Activated CD4-positive, alpha-beta T cell treated with anti-CD3 and anti-CD28 coated beads, Interleukin-2, Interleukin-6, amounts not matched to agents 100 ng/mL and 50 ng/mL, durations not matched to agents 16 hours and 8 hours (primary cell): ENCODE data around the gene NRXN2.

Experiments
- DNase-seq: peaks from one replicate; pipeline ENCODE4 v3.0.0-alpha.2; 2020

NRXN2 gene

DNA sequence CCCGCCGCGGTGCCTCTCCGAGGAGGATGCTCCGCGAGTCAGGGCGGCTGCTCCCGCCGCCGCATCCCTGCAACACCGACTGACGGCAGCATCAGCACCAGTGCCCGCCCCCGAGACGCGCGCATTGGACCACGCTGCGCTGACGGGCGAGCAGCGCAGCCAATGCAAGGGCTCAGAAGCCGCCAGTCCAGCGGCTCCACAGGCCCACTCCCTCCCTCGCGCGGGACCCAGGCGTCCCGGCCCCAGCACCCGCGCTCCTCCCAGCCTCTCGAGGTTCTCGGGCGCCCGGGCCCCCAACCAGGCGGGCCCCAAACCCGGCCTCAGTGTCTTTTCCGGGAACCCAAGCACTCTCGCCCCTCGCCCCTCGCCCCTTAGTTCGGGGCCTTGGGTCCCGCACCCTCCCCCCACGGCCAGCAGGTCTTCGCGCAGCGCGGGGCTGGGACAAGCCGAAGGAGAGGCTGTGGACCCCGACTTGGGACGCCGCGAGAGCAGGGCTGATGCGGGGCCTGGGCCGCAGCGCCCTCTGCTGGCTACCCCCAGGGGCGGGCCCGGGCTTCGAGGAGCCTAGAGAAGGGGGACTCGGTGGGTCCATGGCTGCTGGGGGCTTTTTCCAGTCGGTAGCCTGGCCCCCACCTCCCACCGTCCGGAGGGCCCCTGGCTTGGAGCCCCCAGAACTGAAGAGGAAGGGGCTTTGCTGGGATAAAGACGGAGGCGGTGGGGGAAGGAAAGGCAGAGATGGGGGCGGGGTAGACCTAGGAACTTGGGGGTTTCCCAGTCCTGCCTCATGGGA is at the start of gene NRXN2:
TSS of gene NRXN2 (minus strand) at position 81 of the 790 bp plus-strand sequence. CDS start 9,498 bp downstream, outside the sequence.
- peak; percentile 92 for DNase-seq

DNA sequence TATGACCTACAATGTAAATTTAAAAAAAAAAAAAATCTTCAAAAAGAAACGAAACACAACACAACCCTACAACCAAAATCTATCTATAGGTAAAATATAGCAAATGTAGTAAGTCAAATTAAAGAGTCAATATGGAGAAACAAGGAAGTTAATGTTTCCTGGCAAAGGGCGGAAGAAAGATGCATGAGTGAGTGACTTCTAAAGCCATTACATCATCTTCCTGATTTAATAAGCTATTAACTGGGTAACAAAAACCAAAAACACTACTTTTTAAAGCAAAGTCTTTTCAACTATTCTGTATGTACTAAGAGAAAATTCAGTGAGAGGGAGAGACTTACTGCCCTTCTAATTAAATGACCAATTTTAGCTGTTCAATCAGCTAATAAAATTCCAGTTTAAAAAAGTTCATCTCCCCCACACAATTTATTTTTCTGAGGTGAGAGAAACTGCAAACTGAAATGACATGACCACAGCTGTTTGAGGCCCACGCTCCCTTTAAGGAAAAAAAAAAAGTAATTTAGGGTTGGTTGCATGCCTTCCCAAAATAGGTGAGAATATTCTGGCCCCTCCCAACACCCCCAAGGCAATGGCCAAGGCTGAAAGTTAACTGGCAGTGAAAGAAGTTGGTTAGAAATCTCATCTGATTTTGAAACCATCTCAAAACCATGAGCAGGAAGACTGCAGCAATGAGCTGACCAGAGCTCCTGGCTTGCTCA is 49.5 kb upstream of the NRXN2 start:
- no peak for DNase-seq

GRCh38 chr11:64771861-64772260 is 48.9 kb upstream of the NRXN2 start:
- no peak for DNase-seq

GRCh38 chr11:64770120-64770519 is 47.1 kb upstream of the NRXN2 start:
- no peak for DNase-seq

- DNase-seq, result no peak
Measured at GRCh38 chr11:64769283-64769682, 46.3 kb upstream of the NRXN2 start.

GRCh38 chr11:64768300-64768694 is 45.3 kb upstream of the NRXN2 start:
- DNase-seq, result no peak

DNA sequence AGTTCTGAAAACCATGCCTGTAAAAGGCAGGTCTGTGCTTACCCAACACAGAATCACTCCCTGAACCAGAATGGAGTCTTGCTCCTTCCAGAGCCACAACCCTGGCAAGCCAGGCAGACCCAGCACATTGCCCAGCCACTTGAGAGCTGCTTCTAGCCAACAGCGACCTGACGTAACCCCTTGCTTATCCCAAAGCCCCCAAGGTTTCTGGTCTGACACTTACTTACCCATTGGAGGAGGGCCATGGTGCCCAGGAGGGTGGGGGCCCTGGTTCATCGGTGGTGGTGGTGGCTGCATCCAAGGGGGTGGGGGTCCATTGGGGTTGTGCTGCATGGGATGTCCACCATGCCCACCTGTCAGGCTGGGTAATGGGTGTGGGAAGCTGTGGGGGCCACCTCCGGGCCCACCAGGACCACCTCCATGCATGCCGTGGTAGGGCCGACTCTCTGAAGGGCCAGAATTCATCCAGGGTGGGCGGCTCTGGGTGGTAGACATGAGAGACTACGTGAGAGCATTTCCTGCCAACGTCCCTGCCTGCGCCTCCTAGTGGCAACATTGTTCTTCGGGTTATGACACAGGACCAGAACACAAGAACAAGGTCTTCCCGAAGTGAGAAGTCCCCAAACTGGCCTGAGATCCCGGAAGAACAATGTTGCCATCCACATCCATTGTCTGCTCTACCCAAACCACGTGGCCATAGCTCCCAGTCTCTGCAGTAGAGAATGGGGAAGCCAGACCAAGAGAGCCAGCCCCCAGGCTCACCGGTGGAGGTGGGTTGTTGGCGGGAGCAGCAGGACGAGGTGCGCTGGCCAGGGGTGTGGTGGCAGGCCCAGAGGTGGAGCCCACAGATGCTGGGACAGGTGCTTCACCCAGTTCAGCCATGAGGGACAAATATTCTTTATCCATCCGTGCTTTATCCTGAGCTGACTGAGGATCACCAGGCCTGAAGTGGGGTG is 44.6 kb upstream of the NRXN2 start:
- peak; percentile 84 for DNase-seq

- no peak for DNase-seq
Measured at GRCh38 chr11:64766881-64767280, 43.9 kb upstream of the NRXN2 start.

DNA sequence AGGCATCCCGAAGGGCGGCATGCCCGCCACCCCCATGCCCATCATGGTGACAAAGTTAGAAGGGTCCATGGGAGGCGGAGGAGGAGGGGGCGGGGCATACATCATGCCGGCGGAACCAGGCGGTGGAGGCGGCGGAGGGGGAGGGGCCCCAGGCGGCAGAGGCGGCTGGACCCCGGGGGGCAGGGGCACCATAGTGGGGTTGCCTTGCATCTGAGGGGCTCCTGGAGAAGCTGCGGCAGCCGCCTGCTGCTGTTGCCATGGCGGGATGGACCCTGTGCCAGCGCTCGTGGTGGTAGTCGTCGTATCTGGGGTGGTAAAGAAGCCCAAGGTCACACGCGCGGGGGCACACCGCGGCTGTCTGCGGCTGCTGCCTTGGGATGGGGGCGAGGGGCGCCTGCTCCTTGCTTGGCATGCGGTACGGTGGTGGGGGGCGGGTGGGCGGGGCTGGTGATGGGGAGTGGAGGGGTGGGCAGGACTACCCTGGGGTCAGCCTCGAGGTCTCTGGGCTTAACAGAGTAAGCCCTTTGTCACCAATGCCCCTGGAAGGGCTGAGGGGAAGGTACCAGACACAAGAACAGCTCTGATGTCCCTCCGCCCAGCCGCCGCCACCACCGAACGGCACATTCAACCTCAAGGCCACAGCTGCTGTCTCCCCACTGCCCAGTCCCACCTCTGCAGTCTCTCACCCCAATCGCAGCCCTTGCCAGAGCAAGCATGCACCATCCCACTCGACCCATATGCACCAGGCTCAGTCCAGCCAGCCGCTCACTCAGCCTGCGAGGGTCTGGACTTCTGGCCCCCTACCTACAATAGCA is 43.1 kb upstream of the NRXN2 start:
- no peak for DNase-seq

DNA sequence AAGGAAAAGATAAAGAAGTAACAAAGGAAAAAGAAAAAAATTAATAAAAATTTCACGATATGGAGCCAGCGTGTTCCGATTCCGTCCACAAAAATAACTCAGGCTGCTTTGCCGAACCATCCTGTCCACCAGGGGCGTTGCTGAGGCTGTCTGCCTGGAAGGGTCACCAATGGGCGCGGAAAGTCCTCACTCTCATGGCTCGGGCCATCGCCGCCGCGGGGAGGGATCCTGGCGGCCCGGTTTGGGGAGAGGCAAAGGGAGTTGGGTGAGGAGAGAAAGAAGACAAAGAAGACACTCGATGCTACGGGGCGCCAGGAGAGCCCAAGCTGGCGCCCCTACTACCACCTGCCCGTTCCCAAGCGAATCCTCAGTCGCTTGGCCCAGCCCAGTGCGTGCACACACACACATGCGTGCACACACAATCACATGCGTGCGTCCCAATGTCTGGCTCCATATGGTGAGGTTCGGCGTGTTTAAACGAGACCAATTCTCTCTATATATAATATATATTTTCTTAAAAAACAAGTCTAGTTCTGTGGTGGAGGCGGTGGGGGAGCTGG is 42.4 kb upstream of the NRXN2 start:
- DNase-seq, result no peak

- DNase-seq, result no peak
Measured at GRCh38 chr11:64764753-64765152, 41.8 kb upstream of the NRXN2 start.

- no peak for DNase-seq
Measured at GRCh38 chr11:64764040-64764611, 41.1 kb upstream of the NRXN2 start.

DNA sequence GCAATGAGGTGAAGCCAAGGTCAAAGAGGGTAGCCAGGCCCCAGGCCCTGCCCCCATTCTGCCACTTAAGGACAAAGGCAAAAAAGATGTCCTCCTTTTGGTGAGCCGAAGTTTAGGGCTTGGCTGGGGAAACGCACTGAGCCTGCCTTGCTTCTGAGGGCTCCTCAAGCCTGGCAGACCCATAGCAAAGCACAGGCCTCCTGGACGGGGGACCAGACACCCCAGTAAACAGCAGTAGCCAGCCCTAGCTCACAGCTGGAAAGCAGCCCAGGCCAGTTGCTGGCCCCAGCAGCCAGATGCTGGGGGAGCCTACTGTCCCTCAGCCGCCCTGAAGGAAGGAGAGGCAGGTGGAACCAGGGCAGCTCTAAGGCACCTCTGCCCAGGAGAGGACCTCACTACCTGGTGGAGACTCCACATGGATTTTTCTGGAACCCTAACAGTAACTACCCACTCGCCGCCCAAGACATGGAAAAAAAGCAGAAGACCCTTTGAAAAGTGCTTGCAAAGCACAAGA is 40.6 kb upstream of the NRXN2 start:
- DNase-seq, result no peak

DNA sequence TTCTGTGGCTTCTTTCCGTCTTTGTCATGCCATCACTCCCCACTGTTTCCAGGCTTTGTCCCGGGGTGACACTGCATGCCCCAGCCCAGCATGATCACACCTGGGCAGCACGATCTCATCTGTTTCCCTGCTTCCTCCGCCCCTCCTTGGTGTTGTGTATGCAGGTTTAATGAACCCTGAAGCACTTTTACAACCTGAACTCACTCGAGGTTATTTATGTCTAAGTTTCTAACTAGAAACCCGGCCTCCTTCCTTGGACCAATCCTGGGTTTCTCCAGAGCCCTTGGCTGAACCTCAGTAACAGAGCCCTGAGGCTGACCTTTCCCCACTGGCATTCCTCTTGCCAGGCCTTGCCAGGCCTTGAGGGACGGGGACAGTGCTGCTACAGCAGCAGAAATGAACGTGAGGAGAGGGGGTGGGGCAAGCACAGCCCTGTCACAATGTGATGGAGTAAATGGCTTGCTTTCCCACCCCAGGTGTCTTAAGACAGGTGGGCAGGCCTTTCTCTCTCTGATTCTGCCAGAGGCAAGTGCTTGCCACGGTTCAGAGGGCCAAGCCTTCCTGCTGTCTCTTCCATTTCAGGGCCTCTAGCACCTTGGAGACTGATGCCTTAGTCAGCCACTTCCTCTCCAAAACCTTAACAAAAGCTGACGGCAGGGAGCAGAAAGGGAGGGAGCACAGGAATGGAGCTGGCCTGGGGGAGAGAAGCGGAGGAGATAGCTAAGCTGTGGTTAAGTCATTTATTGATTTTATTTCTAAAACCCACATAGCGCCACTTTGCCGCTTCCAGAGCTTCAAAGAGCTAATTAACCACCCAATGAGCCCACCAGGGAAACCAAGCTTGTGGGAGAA is 39.9 kb upstream of the NRXN2 start:
- no peak for DNase-seq

DNA sequence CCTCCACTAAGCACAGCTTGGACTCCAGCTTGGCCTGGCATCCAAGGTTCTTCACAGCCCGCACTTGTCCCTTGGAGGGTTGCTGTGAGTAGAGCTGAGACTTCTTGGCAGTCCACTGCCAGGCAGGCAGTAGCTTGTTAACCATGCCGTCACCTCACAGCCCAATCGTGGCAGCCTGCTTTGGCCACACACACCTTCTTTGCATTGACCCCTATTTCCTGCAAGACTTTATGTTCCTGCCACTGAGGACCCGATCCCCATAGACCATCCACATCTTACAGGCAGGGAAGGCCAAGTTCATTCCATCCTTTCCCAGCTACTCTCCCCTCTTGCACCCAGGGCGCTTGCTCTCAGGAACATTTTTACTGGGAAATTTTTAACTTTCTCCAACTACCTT is 39.3 kb upstream of the NRXN2 start:
- DNase-seq, result no peak

DNA sequence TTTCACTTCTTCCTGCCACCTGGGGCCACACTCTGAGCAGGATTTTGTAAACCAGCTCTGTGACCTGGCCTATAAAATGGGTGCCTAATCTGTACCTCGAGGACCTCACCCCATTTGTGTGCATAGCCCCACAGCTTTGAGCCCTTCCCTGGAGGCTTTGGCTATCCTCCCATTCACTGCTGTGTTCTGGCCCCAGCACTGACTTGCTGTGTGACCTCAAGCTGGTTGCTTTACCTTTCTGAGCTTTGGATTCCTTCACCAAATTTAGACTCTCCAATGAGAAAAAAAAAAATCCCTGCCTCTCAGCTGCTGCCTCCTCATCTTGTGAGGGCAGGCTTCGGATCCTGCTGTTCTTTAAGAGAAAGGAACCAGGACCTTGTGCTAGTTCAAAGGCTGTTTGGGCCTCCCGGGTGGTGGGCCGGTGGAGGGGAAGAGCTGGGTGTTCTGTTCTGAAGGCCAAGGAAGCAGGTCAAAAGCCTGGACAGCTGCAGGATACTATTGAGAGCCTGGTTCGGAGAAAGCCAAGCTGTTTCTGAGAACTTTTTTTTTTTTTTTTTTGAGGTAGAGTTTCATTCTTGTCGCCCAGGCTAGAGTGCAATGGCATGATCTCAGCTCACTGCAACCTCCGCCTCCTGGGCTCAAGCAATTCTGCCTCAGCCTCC is 37.9 kb upstream of the NRXN2 start:
- no peak for DNase-seq

DNA sequence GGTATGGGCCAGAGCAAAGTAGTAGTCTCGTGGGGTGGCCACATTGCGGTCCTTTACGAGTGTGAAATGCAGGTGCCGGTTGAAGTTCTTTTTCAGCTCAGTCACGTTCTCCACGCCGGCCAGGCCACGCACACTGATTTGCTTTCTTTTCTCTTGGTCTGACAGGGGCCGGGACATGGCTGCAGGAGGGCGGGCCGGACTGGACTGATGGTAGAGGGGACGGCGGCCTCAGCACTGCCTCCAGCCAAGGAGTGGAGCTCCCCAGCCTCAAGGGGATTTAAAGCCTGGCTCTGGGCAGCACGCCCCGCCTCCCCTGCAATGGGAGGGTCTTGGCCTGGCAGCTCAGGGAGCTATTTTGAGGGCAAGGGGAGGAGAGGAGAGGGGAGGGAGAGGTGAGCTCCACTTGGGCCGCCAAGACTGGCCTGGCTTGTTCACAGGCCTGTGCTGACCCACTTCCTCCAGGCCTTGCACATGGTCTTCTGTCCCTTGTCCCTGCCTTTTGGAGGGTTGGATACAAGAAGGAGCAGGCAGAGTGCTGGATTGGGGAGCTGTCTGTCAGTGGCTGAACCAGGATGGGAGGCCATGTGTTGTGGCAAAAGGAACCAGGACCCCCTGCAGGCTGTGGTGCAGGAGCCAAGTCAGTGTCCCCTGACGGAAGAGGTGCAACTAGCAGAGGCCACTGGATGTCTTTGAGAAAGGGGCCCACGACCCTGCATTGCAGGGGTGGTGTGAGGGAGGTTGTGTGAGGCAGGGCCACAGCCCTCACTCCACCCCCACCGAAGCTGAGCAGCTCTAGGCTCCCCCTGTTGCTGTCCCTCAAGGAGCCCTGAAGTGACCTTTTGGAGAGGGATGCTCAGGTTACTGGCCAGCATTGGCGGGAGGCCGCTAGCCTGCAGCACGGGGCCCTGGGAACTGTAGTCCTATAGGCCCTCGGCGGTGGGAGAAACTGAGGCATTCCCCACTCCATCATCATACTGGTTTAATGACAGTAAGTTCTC is 37.0 kb upstream of the NRXN2 start, which contains the start of gene PYGM:
TSS of gene PYGM (minus strand) at position 253 of the 998 bp plus-strand sequence. CDS start at position 177, 76 bp downstream.
- DNase-seq, result no peak

DNA sequence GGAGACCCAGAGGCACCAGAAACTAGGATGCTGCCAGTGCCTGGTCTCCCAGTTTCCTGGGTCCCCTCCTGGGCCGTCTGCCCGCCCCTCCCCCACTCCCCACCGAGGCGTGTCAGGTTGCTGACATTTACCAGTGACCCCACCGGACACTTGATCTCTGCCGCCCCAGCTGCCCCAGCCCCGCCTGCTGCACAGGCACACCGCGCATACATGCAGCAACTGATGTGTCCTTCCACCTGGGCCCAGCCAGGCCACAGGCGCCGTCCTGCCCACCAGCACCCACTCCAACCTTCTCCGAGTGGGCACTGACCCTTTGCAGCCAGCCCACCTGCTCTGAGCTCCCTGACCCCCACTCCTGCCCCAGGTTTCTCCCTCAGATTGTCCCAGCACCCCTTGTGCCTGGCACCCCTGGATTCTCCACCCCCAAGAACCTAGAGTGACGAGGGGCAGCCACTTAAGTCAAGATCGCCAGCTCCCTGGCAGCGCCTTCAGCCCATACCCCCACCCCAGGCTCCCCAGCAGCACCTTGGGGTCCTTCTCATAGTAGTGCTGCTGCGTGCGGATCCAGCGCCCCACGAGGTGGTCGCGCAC is 36.2 kb upstream of the NRXN2 start:
- no peak for DNase-seq
